HL-60 (cell line): ENCODE data around the gene VPS51.

Experiments
- GABPA ChIP-seq: IDR thresholded peaks from 2 replicates; pipeline ENCODE4 v1.6.1; 2012; ENCODE audit warnings: low read depth
- POLR2AphosphoS5 ChIP-seq: IDR thresholded peaks from 2 replicates; pipeline ENCODE4 v1.6.1; 2012; ENCODE audit warnings: low read depth
- REST ChIP-seq: IDR thresholded peaks from 2 replicates; pipeline ENCODE4 v1.6.1; 2012; ENCODE audit warnings: low read depth; ENCODE audit not compliant: insufficient replicate concordance
- SPI1 ChIP-seq: IDR thresholded peaks from 2 replicates; pipeline ENCODE4 v1.6.1; 2012; ENCODE audit warnings: low read depth, mild to moderate bottlenecking, borderline replicate concordance
- TF ChIP-seq, protein P1 (sequence below): IDR thresholded peaks from one replicate; pipeline ENCODE4 v1.5.1; 2011; ENCODE audit warnings: low read length, control low read depth, inconsistent platforms; ENCODE audit not compliant: insufficient read depth

GRCh38 chr11:65060913-65061408 lies 35.1 kb upstream of the VPS51 start:
- TF ChIP-seq, protein P1, sequence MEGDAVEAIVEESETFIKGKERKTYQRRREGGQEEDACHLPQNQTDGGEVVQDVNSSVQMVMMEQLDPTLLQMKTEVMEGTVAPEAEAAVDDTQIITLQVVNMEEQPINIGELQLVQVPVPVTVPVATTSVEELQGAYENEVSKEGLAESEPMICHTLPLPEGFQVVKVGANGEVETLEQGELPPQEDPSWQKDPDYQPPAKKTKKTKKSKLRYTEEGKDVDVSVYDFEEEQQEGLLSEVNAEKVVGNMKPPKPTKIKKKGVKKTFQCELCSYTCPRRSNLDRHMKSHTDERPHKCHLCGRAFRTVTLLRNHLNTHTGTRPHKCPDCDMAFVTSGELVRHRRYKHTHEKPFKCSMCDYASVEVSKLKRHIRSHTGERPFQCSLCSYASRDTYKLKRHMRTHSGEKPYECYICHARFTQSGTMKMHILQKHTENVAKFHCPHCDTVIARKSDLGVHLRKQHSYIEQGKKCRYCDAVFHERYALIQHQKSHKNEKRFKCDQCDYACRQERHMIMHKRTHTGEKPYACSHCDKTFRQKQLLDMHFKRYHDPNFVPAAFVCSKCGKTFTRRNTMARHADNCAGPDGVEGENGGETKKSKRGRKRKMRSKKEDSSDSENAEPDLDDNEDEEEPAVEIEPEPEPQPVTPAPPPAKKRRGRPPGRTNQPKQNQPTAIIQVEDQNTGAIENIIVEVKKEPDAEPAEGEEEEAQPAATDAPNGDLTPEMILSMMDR: no peak
- TF ChIP-seq GABPA (no peak), REST (no peak), POLR2AphosphoS5 (no peak), SPI1 (no peak)
